Stomach (tissue), 9 donors: ENCODE measurements around the gene NCKAP1. TPM values are rescaled to one million over a fixed set of nuclear protein-coding genes. Genes with fewer than 3 reads are reported as not detected.
"Not testable (repeated sequence)": the region's sequence is repeated elsewhere in the genome, so short reads cannot be mapped to it uniquely, and the experiment has no call there.

Source experiments
- DNase-seq, 2 donors: peaks; one replicate each; pipeline versions ENCODE4 v3.0.0 to v3.0.0-alpha.2; 2013 to 2019
- H3K27ac ChIP-seq, 5 donors: fragments of 200-600 bp in 4 of 5; sonication (generic) in 4 of 5; one replicate each; pipeline ENCODE4 v1.5.1; 2013 to 2019; ENCODE audit warnings: mild to moderate bottlenecking in 1 of 5, moderate library complexity in 1 of 5
- H3K27me3 ChIP-seq, 3 donors: fragments of 200-600 bp; sonication (generic); one replicate each; pipeline ENCODE4 v1.5.1; 2017 to 2019; ENCODE audit warnings: mixed run types in 1 of 3
- H3K36me3 ChIP-seq, 4 donors: fragments of 200-600 bp; sonication (generic); 1 replicate in 3 of 4; 2 replicates in 1 of 4; pipeline ENCODE4 v1.5.1; 2016 to 2019
- H3K4me1 ChIP-seq, 4 donors: fragments of 200-600 bp; sonication (generic); one replicate each; pipeline ENCODE4 v1.5.1; 2016 to 2019
- H3K4me3 ChIP-seq, 4 donors: fragments of 200-600 bp; sonication (generic) in 3 of 4; one replicate each; pipeline ENCODE4 v1.5.1; 2016 to 2019; ENCODE audit warnings: mild to moderate bottlenecking in 1 of 4
- H3K9me3 ChIP-seq, 4 donors: fragments of 200-600 bp; sonication (generic); one replicate each; pipeline ENCODE4 v1.5.1; 2016 to 2019
- CTCF ChIP-seq, 7 experiments: fragments of 450-650 bp in 4 of 7; fragments of 200-600 bp in 3 of 7; sonication (generic) in 3 of 7; IDR thresholded peaks; one replicate each; pipeline ENCODE4 v1.5.1; 2016 to 2019; ENCODE audit warnings: antibody characterized with exemption in 7 of 7, control low read depth in 2 of 7, mild to moderate bottlenecking in 1 of 7
- EP300 ChIP-seq: sonication (generic); formaldehyde crosslinking; IDR thresholded peaks from one replicate; pipeline ENCODE4 v1.6.1; 2017; ENCODE audit warnings: antibody characterized with exemption
- POLR2A ChIP-seq, 4 donors: fragments of 450-650 bp; IDR thresholded peaks; one replicate each; pipeline ENCODE4 v1.6.1; 2016; ENCODE audit warnings: antibody characterized with exemption in 4 of 4, control low read depth in 2 of 4, mild to moderate bottlenecking in 1 of 4, moderate library complexity in 1 of 4
- POLR2AphosphoS5 ChIP-seq, 3 donors: sonication (generic); formaldehyde crosslinking; IDR thresholded peaks; one replicate each; pipeline ENCODE4 v1.6.1; 2016; ENCODE audit warnings: antibody characterized with exemption in 3 of 3
- WGBS, 5 donors: extraction: QIAGEN DNeasy Blood & Tissue Kit in 3 of 5; methylation state at CpG; one replicate each; pipeline versions ENCODE4 v1.1.5 to v1.1.7; 2013 to 2018; 5-methylcytosine and 5-hydroxymethylcytosine counted together
- intact Hi-C: fragments of 100-400 bp; cut with DNase I; formaldehyde crosslinking; loops from one replicate; pipeline ENCODE4 v1.15.1; 2023; ENCODE audit warnings: low total_unique reads
- polyA plus RNA-seq, 3 donors: library from polyadenylated mRNA; stranded (reverse); fragments of 200-250 nt; gene quantifications; one replicate each; pipeline ENCODE4 v1.2.3, GENCODE V29; 2013
- total RNA-seq, 5 donors: library from RNA; depleted of rRNA; stranded (reverse); fragments of >200 nt; gene quantifications; one replicate each; pipeline versions ENCODE4 v1.1.0 to v1.2.3, GENCODE V29; 2014 to 2016
- donor health status: healthy with polysubstance abuse.
- donor health status: Bipolar disorder and iron deficiency.
- donor health status: healthy.

NCKAP1 gene
- total and polyA plus RNA-seq, 8 donors = 13.0 to 262 (median 68.8) TPM

- intact Hi-C loops = no loop called here
- Histone ChIP-seq H3K27ac (no peak overlapping the region), H3K27me3 (no peaks in the 10 kb centered on the region), H3K4me1 (peaks cover 0 to 25% (median 7%) of the 10 kb centered on the region in 4 donors), H3K36me3 (peaks cover 0 to 68% (median 44%) of the 10 kb centered on the region in 4 donors), H3K9me3 (peaks cover 0 to 4% (median 0%) of the 10 kb centered on the region in 4 donors), H3K4me3 (no peak overlapping the region)
- 93 to 96% (median 95%) methylated on average over 3 of the region's 3 CpGs for WGBS, 5 donors
- no peak for DNase-seq
- TF ChIP-seq EP300 (no peak), POLR2A (IDR thresholded peaks at IDR 0.05) (no peak), POLR2AphosphoS5 (IDR thresholded peaks at IDR 0.05) (no peak), CTCF (IDR thresholded peaks at IDR 0.05) (no peak)
Observed at GRCh38 chr2:182972548-182972942, 65.7 kb downstream of the NCKAP1 start.

GRCh38 chr2:182971820-182972547, 66.3 kb downstream of the NCKAP1 start:
- no peak for DNase-seq
- WGBS, 5 donors = 91 to 99% (median 95%) methylated on average over 3 of the region's 3 CpGs
- no peak overlapping the region for H3K4me3 ChIP-seq
- H3K9me3 ChIP-seq = peaks cover 0 to 4% (median 0%) of the 10 kb centered on the region in 4 donors
- no peaks in the 10 kb centered on the region for H3K27me3 ChIP-seq
- no peak overlapping the region for H3K27ac ChIP-seq
- peaks cover 0 to 62% (median 42%) of the 10 kb centered on the region in 4 donors for H3K36me3 ChIP-seq
- H3K4me1 ChIP-seq = peaks cover 0 to 25% (median 7%) of the 10 kb centered on the region in 4 donors
- intact Hi-C loops = no loop called here
- no peak for TF ChIP-seq CTCF (IDR thresholded peaks at IDR 0.05)
- TF ChIP-seq POLR2AphosphoS5 (IDR thresholded peaks at IDR 0.05) = no peak
- TF ChIP-seq POLR2A (IDR thresholded peaks at IDR 0.05) = no peak
- no peak for TF ChIP-seq EP300

DNA sequence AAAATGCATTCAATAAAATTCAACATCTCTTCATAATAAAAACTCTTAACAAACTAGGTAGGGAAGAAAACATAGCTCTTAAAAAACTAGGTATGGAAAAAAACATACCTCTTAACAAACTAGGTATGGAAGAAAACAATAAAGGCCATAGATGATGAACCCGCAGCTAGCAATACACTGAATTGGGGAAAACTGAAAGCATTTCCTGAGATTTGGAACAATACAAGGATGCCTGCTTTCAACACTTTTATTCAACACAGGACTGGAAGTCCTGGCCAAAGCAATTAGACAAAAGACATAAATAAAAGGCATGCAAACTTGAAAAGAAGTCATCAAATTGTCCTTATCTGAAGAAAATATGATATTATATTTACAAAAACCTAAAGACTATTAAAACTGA, 67.8 kb downstream of the NCKAP1 start:
- Histone ChIP-seq H3K9me3 (peaks cover 0 to 4% (median 0%) of the 10 kb centered on the region in 4 donors), H3K4me1 (peaks cover 0 to 25% (median 7%) of the 10 kb centered on the region in 4 donors), H3K27me3 (no peaks in the 10 kb centered on the region), H3K27ac (no peak overlapping the region), H3K4me3 (no peak overlapping the region), H3K36me3 (peaks cover 0 to 64% (median 47%) of the 10 kb centered on the region in 4 donors)
- 83 to 98% (median 91%) methylated on average over 1 of the region's 1 CpG for WGBS, 5 donors
- intact Hi-C loops = no loop called here
- no peak for DNase-seq
- TF ChIP-seq POLR2AphosphoS5 (IDR thresholded peaks at IDR 0.05) = no peak
- no peak for TF ChIP-seq EP300
- TF ChIP-seq POLR2A (IDR thresholded peaks at IDR 0.05) = no peak
- no peak for TF ChIP-seq CTCF (IDR thresholded peaks at IDR 0.05)

- Histone ChIP-seq H3K4me1 (peaks cover 0 to 10% (median 0%) of the 10 kb centered on the region in 4 donors), H3K9me3 (peaks cover 0 to 4% (median 0%) of the 10 kb centered on the region in 4 donors), H3K4me3 (no peak overlapping the region), H3K36me3 (peaks cover 4 to 62% (median 56%) of the 10 kb centered on the region in 4 donors), H3K27ac (no peak overlapping the region), H3K27me3 (no peaks in the 10 kb centered on the region)
- TF ChIP-seq POLR2AphosphoS5 (IDR thresholded peaks at IDR 0.05) (no peak), EP300 (no peak), CTCF (IDR thresholded peaks at IDR 0.05) (no peak), POLR2A (IDR thresholded peaks at IDR 0.05) (no peak)
- intact Hi-C loops = no loop called here
- DNase-seq = no peak
Observed at GRCh38 chr2:182968493-182968892, 69.8 kb downstream of the NCKAP1 start.

- intact Hi-C loops, H3K27me3 ChIP-seq, DNase-seq, H3K27ac ChIP-seq, H3K9me3 ChIP-seq, H3K4me1 ChIP-seq, H3K4me3 ChIP-seq: not testable (repeated sequence)
- 90 to 98% (median 97%) methylated on average over 8 of the region's 8 CpGs for WGBS, 5 donors
- H3K36me3 ChIP-seq = peaks cover 9 to 62% (median 52%) of the 10 kb centered on the region in 4 donors
Observed at GRCh38 chr2:182966356-182966755, 71.9 kb downstream of the NCKAP1 start.
